NCI-H1048 (cell line): Measurements from ENCODE around the gene RIN3.

ENCODE experiments used
- DNase-seq: peaks from one replicate; lab custom pipeline; 2025; lab: John Stamatoyannopoulos, UW

Gene RIN3

DNA sequence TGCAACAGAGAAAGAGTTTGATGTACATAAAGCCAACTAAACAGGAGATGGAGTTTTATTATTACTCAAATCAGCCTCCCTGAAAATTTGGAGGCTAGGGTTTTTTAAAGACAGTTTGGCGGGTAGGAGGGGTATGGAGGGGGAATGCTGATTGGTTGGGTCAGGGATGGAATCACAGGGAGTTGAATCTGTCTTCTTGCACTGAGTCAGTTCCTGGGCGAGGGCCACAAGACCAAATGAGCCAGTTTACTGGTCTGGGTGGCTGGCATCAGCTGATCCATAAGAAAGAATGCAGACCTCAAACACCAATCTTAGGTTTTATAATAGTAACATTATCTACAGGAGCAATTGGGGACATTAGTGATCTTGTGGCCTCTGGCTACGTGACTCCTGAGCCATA is 64.9 kb downstream of the RIN3 start:
- no peak for DNase-seq

DNA sequence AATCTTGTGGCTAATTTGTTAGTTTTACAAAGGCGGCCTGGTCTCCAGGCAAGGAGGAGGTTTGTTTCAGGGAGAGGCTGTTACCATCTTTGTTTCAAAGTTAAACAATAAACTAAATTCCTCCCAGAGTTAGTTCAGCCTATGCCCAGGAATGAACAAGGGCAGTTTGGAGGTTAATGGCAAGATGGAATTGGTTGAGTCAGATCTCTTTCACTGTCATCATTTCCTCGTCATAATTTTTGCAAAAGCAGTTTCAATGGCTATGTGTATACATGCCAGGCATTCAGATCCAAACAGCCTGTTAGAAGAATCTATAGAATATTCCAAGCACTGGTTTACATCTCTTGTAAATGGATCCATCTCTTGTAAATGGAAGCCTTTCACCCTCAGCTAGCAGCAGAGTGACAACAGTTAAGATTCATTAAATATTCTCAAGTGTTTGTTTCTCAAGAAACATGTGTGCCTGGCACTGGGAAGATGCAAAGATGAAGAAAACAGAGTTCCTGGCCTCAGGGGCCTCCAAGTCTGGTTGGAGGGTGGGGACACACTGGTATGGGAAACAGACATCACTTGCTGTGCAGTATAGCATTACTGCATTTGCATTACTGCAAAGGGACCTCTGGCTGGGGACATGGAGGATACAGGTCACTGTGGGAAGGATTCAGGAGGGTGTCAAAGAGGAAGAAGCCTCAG is 65.8 kb downstream of the RIN3 start:
- no peak for DNase-seq

DNA sequence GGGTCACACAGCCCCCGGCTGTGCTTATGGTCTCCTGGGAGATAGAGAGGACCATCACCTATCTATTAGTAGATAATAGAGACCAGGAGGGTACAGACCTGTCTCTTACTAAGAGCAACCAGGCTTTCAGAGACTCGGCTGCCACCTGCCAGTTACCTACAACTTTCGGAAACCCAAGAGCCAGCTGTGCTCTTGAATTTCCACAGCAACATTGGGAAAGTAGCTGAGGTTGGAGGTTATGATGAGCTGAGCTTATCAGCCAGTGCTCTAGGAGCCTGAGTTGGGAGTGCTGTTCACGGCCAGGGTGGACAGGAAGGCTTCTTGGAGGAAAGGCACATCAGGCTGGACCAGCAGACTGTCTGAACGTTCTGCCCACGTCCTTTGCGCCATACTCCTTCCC is 67.6 kb downstream of the RIN3 start:
- no peak for DNase-seq

DNA sequence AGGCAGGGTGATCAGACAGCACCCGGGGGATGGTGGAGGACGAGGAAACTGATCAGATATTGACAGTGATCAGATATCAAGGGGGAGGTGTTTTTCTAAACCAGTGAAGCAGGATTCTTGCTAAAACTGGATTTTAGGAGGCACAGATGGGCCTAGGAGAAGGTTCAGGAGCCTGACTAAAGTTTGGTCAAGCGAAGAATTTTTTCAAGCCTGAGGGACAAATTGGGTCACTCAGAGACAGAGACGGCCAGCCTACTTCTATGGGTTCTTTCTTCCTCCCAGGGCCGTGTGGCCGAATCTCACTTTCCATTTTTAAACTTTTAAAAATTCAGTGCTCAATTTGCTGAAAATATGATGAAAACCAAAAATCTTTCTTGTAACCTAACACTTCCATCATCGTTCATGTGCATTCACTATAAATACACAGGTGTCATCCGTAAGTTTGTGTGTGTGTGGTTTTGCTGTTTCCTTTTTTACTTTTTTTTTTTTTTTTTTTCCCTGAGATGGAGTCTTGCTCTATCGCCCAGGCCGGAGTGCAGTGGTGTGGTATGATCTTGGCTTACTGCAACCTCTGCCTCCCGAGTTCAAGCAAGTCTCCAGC is 68.5 kb downstream of the RIN3 start:
- DNase-seq, result no peak

DNA sequence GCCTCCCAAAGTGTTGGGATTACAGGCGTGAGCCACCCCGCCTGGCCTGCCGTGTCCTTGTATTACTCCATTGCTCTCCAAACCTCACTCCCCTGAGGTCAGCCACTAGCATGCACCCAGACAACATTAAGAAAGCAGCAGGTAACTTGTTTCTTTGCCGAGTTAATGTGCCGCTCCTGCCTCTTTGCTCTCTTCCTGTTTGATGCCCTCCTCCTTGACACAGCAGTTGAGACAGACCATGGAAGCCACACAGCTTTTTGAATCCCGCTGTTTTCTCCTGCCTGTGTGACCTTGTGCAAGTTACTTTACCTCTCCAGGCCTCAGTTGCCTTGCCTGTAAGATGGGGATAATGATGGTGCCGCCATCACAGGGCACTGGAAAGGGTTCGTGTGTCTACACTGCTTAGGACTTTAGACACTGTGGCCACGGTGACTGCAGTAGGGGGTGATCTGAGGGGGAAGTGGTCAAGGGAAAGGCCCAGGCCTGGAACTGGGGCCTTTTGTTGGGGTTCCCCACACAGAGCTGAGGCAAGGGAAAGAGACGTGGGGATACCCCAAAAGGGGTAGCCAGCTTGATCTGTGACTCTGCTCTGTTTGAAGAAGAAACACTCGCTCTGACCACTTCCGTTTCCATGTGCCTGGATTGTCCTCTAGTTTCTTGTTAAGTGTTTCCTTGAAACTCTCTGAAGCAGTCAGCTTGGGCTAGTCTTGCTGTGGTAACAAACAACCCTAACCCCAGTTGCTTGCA is 69.3 kb downstream of the RIN3 start:
- no peak for DNase-seq

DNA sequence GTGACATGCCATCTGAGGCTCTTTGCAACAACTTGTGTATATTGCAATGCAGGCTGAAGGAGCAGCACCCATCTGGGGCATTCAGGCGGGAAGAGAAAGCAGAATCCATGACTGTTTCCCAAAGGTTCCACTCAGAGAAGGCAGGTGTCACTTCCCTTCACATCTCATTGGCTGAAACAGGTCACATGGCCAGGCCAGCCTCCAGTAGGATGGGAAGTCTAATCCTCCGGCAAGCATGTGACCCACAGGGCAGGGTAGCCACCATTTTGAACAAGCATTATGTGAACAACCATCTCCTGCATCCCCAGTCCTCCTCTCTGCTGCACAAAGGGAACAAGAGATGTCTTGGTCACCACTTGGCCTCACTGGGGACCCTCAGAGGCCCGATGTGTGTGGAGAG is 70.6 kb downstream of the RIN3 start:
- DNase-seq, result no peak

DNA sequence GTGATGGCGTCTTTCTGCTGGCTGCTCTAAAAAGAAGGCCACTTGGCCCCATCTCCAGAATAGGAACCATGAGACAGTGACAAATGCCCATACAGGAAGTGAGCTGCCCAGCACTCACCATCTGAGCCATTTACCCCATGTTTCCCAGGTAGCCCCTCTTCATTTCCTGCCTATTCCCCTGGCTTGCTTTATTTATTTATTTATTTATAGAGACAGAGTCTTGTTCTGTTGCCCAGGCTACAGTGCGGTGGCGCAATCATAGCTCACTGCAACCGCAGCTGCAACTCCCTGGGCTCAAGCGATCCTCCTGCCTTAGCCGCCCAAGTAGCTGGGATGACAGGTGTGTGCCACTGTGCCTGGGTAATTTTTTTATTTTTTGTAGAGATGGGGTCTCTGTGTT is 71.2 kb downstream of the RIN3 start:
- no peak for DNase-seq

DNA sequence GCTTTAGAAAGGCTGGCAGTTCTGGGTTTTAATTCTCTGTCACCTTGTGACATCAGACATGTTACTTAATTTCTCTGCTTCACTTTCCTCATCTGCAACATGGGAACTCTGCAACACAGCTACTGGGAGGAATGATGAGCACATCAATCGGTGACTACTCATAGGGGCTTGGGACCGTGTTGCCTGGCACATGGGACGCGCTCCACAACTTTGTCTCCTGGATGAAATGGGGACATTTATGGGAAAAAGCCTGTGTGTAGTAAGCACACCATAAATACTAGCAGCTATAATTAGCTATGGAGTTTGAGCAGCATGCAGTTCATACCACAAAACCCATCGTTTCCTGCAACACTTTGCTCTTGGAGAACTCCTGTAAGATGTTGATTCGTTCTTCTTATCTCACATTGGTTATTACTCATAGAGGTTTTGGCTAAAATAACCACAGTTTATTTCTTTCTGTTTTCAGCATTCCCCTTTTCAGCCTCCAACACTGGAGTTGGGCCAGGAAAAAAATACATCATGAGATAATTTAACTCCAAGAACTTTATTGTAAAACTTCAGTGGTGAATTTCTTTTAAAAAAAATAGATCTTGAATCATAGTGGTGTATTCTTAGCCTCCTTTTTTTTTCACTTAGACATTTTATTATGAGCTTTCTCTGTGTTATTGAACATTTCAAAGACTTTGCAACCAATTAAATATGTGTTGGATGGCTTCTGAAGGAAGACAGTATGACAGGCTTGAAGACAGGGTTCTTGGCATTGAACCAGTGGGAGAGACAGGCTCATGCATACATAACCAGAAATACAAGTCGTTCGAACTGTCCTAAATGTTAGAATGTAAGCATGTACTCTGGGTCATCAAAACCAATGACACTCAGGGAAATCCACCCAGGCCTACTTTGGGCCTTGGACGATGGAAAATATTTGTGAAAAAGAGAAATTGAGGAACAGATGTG is 72.7 kb downstream of the RIN3 start:
- no peak for DNase-seq

DNA sequence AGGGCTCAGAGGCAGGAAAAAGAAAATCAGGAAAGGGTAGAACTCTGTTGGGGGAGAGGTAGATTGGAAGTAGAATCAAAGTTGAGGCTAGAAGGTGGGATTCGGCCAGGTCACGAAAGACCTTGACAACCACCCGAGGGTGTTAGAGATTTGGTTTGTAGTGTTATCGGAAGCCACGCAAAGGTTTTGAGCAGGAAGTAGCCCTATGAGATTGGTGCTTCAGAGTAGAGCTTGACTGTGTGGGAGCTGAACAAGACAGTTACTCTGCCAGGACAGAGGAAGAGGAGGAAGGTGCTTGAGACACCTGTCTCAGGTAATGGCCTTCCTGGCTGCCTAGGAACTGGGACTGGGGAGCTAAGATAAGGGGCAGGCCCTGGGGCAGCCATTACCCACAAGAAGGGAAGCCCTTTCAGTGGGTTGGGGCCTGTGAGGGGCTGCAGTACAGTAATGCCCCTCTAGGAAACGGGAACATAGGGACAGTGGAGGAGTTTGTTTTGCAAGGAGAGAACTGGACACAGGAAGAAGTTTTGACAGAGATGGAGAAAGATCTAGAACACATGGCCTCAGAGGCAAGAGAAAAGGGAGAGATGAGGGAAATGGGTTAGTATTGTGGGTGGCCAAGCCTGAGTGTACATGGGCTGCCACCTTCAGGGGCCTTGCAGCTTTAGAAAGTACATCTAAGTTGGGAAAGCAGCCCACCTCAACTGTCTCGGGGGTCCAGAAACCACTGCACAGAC is 73.5 kb downstream of the RIN3 start:
- DNase-seq, result no peak

DNA sequence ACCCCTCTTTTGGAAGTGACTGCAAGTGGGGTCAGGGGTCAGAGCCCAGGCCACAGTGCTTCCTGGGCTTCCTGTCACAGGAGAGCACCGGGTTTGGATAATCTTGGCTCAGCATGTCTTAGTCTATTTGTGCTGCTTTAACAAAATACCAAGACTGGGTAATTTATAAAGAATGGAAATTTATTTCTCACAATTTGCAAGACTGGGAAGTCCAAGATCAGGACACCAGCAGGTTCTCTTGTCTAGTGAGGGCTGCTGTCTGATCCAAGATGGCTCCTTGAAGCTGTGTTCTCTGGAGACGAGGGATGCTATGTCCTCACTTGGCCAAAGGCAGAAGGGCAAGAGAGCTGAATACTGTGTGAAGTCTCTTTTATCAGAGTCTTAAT is 74.1 kb downstream of the RIN3 start:
- no peak for DNase-seq

DNA sequence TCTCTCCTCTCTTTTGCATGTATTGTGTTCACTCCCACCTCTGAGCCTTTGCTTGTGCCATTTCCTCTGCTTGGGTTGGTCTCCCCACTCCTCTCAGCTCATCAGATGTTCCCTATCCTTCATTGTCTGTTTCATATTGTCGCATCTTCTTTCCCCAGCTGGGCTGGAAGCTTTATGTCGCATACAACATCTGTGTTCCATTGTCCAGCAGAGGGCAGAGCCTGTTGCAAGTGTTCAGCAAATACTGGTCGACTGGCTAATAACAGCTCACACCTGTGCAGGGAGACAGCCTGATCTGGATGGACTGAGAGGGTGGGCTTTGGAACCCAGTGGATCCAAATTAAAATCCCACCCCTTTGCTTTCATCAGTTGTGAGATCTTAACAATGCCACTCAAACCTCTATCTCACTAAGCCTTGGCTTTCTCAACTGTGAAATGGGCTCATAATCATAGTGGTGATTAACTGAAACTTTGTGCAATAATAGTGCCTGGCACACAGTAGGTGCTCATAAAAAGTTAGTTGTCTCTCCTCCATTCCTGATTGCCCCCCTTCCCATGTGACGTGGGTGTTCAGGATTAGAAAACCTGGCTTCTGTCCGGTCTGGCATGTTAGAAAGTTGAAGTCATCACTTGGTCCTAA is 75.8 kb downstream of the RIN3 start:
- no peak for DNase-seq

DNA sequence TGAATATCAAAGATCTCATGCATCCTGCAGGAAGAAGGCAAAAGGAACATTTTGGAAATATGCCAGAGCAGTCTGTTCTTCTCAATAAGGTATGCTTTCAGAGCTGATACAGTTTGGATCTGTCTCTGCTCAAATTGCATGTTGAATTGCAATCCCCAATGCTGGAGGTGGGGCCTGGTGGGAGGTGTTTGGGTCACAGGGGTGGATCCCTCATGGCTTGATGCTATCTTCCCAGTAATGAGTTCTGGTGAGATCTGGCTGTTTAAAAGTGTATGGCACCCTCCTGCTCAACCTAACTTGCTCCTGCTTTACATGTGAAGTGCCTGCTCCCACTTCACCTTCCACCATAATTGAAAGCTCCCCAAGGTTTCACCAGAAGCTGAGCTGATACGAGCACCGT is 76.6 kb downstream of the RIN3 start:
- no peak for DNase-seq

DNA sequence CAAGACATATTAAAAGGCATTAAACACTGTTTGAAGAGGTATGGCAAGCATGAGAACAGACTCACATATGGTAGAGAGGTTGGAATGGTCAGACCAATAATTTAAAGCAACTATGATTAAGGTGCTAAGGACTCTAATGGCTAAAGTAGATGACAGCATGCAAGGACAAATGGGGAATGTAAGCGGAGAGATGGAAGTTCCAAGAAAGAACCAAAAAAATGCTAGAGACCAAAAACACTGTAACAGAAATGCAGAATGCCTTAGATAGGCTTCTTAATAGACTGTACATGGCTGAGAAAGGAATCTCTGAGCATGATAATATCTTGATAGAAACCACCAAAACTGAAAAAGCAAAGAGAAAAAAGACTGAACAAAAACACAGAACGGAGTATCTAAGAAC is 77.4 kb downstream of the RIN3 start:
- no peak for DNase-seq

DNA sequence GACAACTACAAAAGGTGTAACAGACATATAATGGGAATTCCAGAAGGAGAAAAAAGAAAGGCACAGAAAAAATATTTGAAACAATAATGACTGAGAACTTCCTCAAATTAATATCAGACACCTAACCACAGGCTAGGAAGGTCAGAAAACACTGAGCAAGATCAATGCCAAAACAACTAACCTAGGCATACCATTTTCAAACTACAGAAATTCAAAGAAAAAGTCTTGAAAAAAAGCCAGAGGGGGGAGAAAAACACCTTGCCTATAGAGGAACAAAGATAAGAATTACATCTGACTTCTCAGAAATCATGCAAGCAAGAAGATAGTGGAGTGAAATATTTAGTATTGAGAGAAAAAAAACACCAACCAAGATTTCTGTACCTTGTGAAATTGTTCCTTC is 77.8 kb downstream of the RIN3 start:
- DNase-seq, result no peak

DNA sequence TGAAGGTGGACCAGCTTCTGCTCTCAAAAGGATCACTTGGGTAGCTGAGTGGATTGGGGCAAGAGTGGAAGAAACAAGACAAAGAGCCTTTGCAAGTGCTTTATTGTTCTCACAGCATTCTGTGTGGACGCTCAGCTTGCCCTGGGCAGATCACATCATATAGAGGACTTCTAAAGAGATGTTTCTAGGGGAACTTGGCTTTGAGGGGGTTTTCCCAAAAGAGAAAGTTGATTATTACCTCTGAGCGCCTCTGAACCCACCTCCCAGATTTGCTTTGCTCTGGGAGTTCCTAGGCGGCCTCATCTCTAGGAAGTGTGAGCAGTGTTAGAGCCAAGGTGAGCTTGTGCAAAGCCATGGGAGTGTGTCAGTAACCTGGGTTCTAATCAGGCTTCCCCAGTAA is 81.7 kb downstream of the RIN3 start:
- DNase-seq, result no peak

DNA sequence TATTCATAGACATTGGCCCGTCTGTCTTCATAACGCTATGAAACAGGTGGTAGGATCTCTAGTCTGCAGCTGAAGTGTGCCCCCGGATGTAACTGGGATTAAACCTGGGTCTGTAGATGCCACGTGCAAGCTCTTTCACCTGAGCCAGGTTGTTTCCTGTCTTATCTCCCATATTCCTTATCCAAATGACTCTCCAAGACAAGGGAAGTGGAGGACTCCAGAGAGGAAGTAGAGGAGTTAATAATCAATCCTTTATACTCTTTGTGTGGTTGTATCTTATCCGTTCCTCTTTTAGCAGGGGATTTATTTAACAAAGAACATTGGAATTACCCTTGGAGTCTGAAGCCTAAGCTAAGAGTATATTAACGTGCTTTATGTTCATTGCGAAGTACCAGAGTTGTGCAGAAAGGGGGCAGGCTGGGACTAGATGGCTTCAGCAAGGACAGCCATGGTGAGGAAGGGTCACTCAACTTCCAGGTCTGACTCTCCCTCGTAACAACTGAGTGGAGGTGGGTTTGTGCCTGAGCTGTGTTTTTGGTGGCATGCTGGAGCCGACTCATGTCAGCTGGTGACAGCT is 82.8 kb downstream of the RIN3 start:
- DNase-seq, result no peak

DNA sequence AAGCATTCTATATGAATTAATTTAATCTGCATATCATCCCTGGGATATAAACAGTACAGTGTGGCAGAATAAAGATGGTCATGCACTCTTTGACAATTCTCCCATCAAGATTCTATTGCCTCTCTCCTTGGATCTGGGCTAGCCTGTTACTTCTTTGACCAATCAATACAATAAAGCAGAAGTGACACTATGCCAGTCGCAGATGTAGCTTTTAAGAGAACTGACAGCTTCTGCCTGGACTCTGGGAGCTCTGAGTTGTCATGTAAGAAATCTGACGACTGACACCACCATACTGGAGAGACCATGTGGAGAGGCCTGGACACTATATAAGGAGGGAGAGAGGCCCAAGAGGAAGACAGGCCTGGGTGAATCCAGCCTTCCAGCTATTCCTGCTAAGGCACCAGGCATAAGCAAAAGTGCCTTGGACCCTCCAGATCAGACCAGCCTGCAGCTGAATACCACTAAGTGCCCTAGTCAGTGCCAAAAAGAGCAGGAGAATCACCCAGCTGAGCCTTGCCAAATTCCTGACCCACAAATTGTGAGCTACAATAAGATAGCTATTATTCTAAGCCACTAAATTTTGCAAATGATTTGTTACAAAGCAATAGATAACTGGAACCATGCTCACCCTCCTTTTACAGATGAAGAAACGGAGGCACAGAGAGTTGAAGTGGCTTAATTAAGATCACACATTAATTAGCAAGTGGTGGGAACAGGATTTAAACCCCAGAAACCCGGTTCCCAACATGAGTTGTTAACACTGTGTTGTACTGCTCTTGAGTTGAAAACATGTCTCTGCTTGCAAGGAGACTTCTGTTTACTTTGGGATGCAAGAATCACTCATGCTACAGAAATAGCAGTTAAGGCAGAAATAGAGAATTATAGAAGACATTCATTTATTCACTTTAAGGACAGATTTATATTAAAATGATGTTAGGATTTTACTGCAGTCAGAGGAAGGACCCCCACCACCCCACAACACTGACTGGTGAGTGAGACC is 84.6 kb downstream of the RIN3 start:
- DNase-seq, result no peak

DNA sequence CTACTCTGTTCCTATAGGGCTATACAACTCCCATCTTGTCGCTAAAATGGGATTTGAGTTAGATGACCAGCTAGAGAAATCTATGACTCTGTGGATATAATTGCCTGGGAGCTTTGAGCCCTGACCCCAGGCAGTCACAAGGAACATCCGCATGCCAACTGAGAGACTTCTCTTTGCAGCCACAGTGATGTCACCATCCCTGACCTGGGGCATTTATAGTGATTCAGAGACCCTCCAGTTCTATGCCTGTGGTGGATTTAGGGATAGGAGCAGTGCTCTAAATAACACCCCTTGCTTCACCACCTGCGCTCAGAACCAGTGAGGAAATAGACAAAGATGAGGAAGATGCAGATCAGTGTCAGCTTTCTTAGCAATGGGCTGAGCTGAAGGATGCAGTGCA is 86.2 kb downstream of the RIN3 start:
- DNase-seq, result no peak

DNA sequence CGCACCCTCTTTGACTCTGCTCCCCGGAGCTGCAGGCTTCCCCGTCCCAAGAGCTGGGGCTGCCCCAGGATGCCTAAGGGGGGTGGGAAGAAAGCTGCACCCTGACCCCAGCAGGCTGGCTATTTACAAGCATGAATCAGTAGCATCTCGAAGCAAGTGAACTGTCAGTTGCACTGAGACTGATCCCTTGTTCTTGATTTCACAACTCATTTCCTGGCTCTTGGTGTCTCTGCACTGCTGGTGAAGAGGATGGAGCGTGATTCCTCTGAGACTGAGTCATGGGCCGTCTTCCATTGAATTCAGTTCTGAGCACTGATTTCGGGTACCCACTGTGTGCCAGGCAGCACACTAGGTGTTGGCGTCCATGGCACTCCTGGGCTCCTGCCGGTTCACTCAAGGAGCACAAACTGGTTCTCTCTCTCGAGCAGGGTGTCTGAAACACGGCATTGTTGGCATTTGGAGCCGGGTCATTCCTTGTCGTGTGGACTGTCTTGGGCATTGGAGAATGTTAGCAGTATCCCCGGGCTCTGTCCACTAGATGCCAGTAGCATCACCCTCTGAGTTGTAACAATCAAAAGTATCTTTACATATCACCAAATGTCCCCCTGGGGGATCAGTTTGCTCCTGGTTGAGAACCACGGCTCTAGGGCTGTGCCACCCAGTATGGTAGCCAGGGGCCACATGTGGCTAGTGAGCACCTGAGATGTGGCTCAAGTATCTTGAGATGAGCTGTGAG is 86.9 kb downstream of the RIN3 start:
- no peak for DNase-seq
